GM19238 (cell line): ENCODE measurements around the gene EYA2.
"Not testable (repeated sequence)": the region's sequence is repeated elsewhere in the genome, so short reads cannot be mapped to it uniquely, and the experiment has no call there.

Experiments used
- DNase-seq: peaks from one replicate; pipeline ENCODE4 v3.0.0; 2011; ENCODE audit warnings: low spot score; ENCODE audit not compliant: insufficient read length

The EYA2 gene

GRCh38 chr20:47202733-47203667 lies 308.4 kb downstream of the EYA2 start:
- no peak for DNase-seq

- DNase-seq, result no peak
Observed at GRCh38 chr20:47204008-47204849, 309.6 kb downstream of the EYA2 start.

DNA sequence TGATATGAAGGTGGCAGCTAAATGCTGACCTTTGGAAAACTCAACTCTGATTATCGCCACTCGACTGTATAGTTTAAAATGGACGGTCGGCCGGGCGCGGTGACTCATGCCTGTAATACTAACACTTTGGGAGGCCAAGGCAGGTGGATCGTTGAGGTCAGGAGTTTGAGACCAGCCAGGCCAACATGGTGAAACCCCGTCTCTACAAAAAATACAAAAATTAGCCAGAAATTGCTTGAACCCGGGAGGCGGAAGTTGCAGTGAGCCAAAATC lies 310.1 kb downstream of the EYA2 start:
- not testable (repeated sequence) for DNase-seq

DNA sequence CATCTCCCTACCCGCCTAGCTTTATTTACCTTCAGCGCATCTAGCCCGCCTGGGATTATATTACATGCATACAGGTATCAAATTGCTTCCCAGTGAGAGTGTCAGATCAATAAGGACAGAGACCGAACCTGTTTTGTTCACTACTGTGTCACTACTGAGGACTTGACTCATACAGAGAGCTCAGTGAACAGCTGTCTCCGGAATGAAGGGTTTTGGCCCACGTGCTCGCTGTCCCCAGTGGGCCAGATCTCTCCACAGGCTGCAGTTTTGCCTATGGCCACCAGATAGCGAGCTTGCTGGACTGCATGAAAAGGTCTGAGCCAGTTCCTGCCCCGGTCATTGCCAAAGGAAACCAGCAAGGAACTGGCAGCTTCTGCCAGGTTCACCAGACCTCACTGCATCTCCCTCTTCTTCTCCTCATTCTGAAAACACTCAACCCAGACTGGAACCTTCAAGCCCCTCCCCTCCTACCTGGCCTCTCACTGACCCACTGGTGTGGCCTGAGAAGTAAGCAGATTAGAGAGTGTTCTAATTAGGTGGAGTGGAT lies 311.0 kb downstream of the EYA2 start:
- DNase-seq, result peak; percentile 78

DNA sequence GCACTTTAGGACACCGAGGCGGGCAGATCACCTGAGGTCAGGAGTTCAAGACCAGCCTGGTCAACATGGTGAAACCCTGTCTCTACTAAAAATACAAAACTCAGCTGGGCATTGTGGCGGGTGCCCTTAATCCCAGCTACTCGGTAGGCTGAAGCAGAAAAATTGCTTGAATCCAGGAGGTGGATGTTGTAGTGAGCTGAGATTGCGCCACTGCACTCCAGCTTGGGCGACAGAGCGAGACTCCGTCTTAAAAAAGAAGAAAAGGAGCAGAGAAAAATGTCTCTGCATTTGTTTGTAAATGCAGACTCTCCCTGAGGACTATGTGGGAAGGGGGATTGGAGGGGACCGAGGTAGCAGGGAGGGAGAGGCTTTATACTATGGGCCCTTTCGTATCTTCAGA lies 311.9 kb downstream of the EYA2 start:
- DNase-seq, result not testable (repeated sequence)

- no peak for DNase-seq
Observed at GRCh38 chr20:47206962-47207641, 312.5 kb downstream of the EYA2 start.

DNA sequence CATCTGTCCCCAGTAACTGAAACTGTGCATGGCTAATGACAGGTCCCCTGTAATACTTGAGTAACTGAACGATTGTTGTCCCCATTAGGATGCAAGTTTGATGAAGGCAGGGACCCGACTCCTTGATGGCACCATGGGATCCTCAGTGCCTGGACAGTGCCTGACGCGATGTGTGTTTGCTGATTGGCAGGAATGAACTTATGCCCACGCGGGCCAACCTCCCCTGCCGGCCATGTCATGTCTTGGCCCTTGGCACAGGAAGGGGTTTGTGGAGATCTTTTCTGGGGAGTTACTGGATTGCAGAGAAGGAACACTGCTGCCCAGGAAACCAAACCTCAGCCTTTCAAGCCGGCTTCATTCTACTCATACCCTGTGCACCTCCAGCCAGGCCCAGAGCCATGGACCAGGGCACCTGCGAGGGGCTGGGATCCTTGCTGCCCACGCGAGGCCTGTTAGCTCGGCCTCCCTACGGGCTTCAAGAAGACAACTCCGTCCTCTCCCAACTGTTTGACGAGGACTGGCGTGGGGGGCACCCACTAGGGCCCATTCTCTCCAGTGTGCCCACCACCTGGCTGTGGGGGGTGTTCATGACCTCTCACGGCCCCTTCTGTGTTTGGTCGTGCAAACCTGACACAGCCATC lies 314.0 kb downstream of the EYA2 start:
- DNase-seq, result no peak

GRCh38 chr20:47209982-47210381 lies 315.3 kb downstream of the EYA2 start:
- no peak for DNase-seq

DNA sequence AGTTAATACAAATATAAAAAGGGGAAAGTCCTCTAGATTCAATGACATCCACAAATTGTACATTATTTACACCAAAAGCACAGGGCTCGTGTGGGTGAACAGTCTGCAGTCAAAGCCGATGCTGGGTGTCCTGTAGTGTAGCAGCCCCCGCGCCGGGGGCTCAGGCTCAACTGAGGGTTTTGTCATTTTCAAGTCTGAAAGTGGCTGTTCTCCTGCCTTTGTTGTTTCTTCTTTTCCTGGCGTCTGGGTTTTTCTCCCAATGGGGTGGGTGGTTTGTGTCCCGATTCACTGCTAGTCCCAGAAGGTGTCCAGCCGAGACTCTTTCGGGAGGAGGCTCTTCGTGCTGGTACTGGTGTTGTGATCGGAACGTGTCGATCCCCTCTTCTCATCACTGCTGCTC lies 315.8 kb downstream of the EYA2 start:
- DNase-seq, result no peak

- no peak for DNase-seq
Observed at GRCh38 chr20:47211036-47211435, 316.4 kb downstream of the EYA2 start.

DNA sequence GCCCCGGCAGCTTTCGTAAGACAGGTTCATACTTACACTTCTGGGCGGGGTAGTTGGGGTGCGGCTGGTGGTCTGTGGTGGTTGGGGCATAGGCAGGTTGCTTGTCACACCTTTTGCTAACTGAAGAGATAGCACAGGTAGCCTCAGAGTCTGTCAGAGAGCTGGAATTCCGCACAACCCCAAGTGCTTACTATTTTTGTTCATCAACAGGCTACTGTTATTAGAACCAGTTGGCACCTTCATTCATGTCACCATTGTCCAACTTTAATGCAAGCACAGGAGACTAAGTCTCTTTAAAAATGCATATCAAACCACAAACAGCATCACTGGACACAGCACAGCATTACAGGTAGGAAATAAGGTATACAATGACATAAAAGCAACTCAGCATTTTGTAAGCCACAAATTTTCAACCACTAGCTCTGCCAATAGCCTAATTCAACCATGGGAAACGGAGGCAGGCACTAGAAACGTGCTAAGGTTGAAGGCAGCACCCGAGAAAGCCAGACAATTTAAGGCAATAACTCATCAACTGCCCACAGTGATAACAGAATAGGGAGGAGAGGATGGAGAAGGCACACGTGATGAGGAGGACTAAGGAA lies 318.1 kb downstream of the EYA2 start:
- no peak for DNase-seq

- no peak for DNase-seq
Observed at GRCh38 chr20:47213966-47214365, 319.3 kb downstream of the EYA2 start.

DNA sequence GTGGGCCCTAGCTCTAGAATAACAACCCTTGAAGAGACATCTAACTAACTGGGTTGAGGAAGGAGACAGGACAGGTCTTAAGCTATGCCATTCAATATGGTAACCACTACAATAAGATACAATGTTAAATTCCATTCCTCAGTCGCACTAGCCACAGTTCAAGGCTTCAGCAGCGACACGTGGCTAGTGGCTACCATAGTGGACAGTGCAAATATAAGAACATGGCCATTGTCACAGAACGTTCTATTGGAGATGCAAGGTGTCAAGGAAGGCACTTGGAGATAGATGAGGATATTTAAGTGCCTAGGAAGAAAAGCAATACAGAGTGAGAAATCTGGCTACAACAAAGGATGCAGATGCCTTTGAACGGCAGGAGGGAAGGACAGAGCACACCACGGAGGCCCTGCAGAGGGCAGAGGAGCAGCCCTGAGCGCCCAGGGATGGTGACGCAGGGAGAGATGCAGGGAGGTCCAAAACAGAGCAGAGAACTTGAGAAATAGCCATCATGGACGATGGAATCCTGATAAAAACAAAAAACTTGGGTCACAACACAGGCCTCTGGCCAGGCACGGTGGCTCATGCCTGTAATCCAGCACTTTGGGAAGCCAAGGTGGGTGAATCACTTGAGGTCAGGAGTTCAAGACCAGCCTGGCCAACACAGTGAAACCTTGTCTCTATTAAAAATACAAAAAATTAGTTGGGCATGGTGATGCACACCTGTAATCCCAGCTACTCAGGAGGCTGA lies 321.2 kb downstream of the EYA2 start:
- no peak for DNase-seq

GRCh38 chr20:47216819-47217410 lies 322.3 kb downstream of the EYA2 start:
- no peak for DNase-seq

GRCh38 chr20:47217482-47218446 lies 323.1 kb downstream of the EYA2 start:
- DNase-seq, result no peak

DNA sequence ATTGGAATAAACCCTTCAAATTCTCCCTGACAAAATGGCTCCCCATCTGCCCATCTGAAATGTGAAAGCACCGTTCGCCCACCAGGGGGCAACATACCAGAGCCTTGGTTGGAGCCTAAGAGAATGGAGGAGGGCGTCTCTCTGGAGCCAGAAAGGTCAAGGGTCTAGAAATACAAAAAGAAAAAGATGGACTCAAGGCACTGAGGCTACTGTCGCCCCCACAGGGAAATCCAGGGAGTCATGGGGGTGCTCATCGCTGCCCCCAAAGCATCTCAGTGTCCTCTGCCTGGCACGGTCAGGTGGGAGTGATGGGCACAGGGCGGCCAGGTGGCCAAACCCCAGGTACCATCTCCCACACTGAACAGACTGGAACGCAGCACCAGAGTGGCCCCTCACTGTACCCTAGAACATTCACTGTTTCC lies 325.5 kb downstream of the EYA2 start:
- DNase-seq, result peak; percentile 45

DNA sequence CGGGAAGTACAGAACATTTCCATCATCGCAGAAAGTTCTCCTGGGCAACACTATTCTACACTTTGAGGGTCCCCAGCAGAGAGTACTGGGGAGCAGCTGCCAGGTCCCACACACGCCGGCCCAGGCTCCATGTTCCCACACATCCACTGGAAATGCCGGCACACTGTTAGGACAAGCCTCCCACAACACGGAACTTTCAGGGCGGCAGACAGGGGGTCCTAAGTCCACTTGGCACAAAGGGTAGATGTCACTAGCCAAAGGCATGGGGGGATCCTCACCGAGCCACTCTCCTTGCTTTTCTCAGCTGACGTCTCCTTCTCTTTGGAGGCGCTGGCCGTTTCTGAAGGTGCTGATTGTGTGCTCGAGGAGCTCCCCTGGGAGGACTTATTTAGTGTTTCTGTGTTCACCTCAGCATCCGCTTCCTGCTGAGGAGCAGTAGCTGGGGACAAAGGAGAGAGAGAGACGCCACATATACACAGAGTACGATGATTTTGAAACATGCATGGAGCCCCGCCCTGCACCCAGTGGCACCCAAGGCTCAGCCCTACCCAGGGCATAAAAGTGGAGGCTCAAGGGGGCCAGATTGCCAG lies 326.5 kb downstream of the EYA2 start:
- DNase-seq, result no peak

DNA sequence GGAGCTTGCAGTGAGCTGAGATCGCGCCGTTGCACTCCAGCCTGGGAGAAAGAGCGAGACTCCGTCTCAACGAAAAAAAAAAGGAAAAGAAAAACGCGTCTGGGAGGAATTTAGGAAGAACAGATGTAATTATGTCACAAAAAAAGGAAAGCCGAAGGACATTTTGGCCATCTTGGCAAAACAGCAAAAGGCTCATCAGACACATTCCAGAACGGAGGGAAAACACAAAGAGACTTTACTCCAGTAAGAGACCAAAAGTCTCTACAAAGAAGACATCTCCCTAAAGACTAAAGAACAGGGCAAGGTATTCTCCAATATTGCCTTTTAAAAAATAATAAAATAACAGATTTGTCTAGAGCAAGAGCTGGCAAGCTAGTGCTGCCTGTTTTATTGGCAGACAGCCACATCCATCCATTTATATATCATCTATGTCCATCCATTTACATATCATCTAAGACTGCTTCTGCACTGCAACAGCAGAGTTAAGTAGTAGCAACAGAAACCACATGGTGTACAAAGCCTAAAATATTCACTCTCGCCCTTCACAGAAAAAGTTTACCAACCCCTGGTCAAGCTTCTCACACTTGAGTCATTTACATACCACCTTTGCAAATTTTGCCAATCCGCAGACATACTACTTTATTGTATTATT lies 328.0 kb downstream of the EYA2 start:
- DNase-seq, result no peak
